Stimulated activated CD8-positive, alpha-beta memory T cell treated with anti-CD3 and anti-CD28 coated beads, Interleukin-4, amount 100 ng/mL, for 24 hours (primary cell): ENCODE data around the gene ZNF433.

Experiments used
- DNase-seq: peaks from one replicate; pipeline ENCODE4 v3.0.0-alpha.2; 2020; ENCODE audit warnings: low read depth

The ZNF433 gene

GRCh38 chr19:11989112-11989456 is 46.4 kb downstream of the ZNF433 start:
- DNase-seq, result no peak

GRCh38 chr19:11987405-11988281 is 47.8 kb downstream of the ZNF433 start:
- peak; percentile 92 for DNase-seq

GRCh38 chr19:11986754-11987153 is 48.7 kb downstream of the ZNF433 start:
- no peak for DNase-seq

GRCh38 chr19:11984986-11985385 is 50.5 kb downstream of the ZNF433 start:
- no peak for DNase-seq

- no peak for DNase-seq
Measured at GRCh38 chr19:11982526-11982925, 53.0 kb downstream of the ZNF433 start.

- DNase-seq, result no peak
Measured at GRCh38 chr19:11979527-11979926, 56.0 kb downstream of the ZNF433 start.

GRCh38 chr19:11978492-11979100 is 56.9 kb downstream of the ZNF433 start:
- DNase-seq, result no peak

- no peak for DNase-seq
Measured at GRCh38 chr19:11973019-11973810, 62.3 kb downstream of the ZNF433 start.

GRCh38 chr19:11971041-11971440 is 64.4 kb downstream of the ZNF433 start:
- DNase-seq, result no peak

- DNase-seq, result no peak
Measured at GRCh38 chr19:11970174-11970573, 65.3 kb downstream of the ZNF433 start.

- DNase-seq, result peak; percentile 83
Measured at GRCh38 chr19:11964858-11965645, 70.4 kb downstream of the ZNF433 start, which contains the start of gene ZNF763. Gene ZNF763, plus strand, starts transcription at chr19:11965040. Its CDS starts 169 bp downstream, at chr19:11965209.
